CD4-positive, alpha-beta memory T cell (primary cell): ENCODE measurements around the gene USH1C. TPM values are rescaled to one million over a fixed set of nuclear protein-coding genes. Genes with fewer than 3 reads are reported as not detected.

Experiments
- CTCF ChIA-PET: fragments of 350-600 bp; sonication (Branson Sonifier 250); formaldehyde crosslinking; loops from one replicate; lab custom pipeline; 2021; ENCODE audit warnings: inconsistent platforms; ENCODE audit not compliant: partially characterized antibody; lab: Charles Lee
- POLR2A ChIA-PET: fragments of 350-600 bp; sonication (Branson Sonifier 250); formaldehyde crosslinking; loops from one replicate; lab custom pipeline; 2021; ENCODE audit not compliant: partially characterized antibody; lab: Charles Lee
- DNase-seq, 5 donors: peaks; one replicate each; pipeline versions ENCODE4 v3.0.0 to v3.0.0-alpha.2; 2020 to 2022; ENCODE audit warnings: mixed read lengths in 1 of 5
- H3K27ac ChIP-seq: one replicate; pipeline ENCODE4 v1.7.0; 2013; ENCODE audit warnings: low read depth, low read length
- H3K27me3 ChIP-seq: 2 replicates; pipeline ENCODE4 v1.7.0; 2013; ENCODE audit warnings: mild to moderate bottlenecking, low read length, moderate library complexity; ENCODE audit not compliant: insufficient read depth
- H3K36me3 ChIP-seq: 2 replicates; pipeline ENCODE4 v1.7.0; 2013; ENCODE audit warnings: mild to moderate bottlenecking, low read length, moderate library complexity; ENCODE audit not compliant: insufficient read depth
- H3K4me1 ChIP-seq: 2 replicates; pipeline ENCODE4 v1.7.0; 2013; ENCODE audit warnings: mild to moderate bottlenecking, low read length, moderate library complexity; ENCODE audit not compliant: insufficient read depth
- H3K4me3 ChIP-seq, 2 donors: one replicate each; pipeline ENCODE4 v1.7.0; 2013; ENCODE audit warnings: low read length in 2 of 2, mild to moderate bottlenecking in 1 of 2
- H3K9me3 ChIP-seq, 2 donors: one replicate each; pipeline ENCODE4 v1.7.0; 2013; ENCODE audit warnings: low read length in 2 of 2, control low read depth in 1 of 2; ENCODE audit not compliant: control insufficient read depth in 1 of 2
- H3K27ac Mint-ChIP-seq, 7 donors: one replicate each; pipeline ENCODE4 v1.8.0; 2020 to 2021; ENCODE audit warnings: mixed read lengths in 7 of 7, mild to moderate bottlenecking in 6 of 7, inconsistent platforms in 3 of 7, moderate library complexity in 3 of 7
- H3K27me3 Mint-ChIP-seq, 2 donors: one replicate each; pipeline ENCODE4 v1.8.0; 2020 to 2021; ENCODE audit warnings: mixed read lengths in 2 of 2
- H3K36me3 Mint-ChIP-seq, 2 donors: one replicate each; pipeline ENCODE4 v1.8.0; 2020 to 2021; ENCODE audit warnings: mixed read lengths in 2 of 2, inconsistent platforms in 1 of 2, mild to moderate bottlenecking in 1 of 2
- H3K4me1 Mint-ChIP-seq, 4 donors: one replicate each; pipeline ENCODE4 v1.8.0; 2020 to 2021; ENCODE audit warnings: mixed read lengths in 4 of 4, mild to moderate bottlenecking in 1 of 4
- H3K4me3 Mint-ChIP-seq, 8 donors: one replicate each; pipeline ENCODE4 v1.8.0; 2020 to 2021; ENCODE audit warnings: mixed read lengths in 8 of 8, mild to moderate bottlenecking in 7 of 8, moderate library complexity in 6 of 8, inconsistent platforms in 3 of 8
- H3K9me3 Mint-ChIP-seq, 8 donors: one replicate each; pipeline ENCODE4 v1.8.0; 2020 to 2021; ENCODE audit warnings: mixed read lengths in 8 of 8, mild to moderate bottlenecking in 5 of 8, inconsistent platforms in 3 of 8, moderate library complexity in 1 of 8
- intact Hi-C: fragments of 100-400 bp; cut with micrococcal nuclease; formaldehyde crosslinking; loops from one replicate; pipeline ENCODE4 v1.15.1; 2023
- polyA plus RNA-seq, 2 donors: library from polyadenylated mRNA; unstranded; fragments of 300-500 nt; fragmentation: Illumina TruSeq; gene quantifications; one replicate each; pipeline ENCODE4 v1.2.3, GENCODE V29; 2021
- total RNA-seq, 2 experiments: library from RNA; stranded (reverse); gene quantifications; one replicate each; pipeline ENCODE4 v1.2.3, GENCODE V29; 2021

The USH1C gene
- total and polyA plus RNA-seq, 4 experiments from 2014 or later, result not detected

DNA sequence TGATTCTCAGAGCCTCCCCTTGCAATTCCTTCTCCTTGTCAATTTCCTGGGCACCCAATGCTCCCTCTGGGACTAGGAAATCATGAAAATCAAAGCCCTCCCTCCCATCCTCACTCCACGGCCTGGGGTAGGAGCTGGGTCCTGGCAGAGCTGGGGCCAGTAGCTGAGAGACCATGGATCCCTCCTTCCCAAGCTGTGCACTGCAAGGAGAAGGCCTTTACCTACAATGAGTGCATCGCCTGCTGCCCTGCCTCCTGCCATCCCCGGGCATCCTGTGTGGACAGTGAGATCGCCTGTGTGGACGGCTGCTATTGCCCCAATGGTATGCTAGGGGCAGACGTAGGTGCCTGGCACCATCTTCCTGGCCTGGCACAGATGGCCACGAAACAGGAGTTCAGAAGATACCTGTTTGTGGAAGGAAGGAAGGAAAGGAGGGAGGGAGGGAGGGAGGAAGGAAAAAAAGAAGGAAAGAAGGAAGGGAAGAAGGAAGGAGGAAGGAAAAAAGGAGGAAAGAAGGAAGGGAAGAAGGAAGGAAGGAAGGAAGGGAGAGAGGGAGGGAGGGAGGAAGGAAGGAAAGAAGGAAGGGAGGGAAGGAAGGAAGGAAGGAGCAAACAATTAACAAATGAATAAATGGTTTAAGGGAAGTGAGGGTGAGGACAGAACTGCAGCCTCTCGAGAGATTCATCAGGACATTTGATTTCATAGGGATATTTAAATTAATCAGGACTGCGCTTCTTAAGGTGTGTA lies 15.3 kb upstream of the USH1C start:
- no peak for DNase-seq
- H3K27ac Mint-ChIP-seq, result no peak overlapping the region
- Histone ChIP-seq H3K4me3 (no peak overlapping the region), H3K27me3 (no peaks in the 10 kb centered on the region), H3K9me3 (no peaks in the 10 kb centered on the region), H3K4me1 (no peaks in the 10 kb centered on the region), H3K36me3 (no peaks in the 10 kb centered on the region), H3K27ac (no peak overlapping the region)
- POLR2A ChIA-PET, result no interaction called here
- no peaks in the 10 kb centered on the region for H3K4me1 Mint-ChIP-seq
- H3K27me3 Mint-ChIP-seq, result peaks cover 8 to 9% of the 10 kb centered on the region in 2 donors
- H3K9me3 Mint-ChIP-seq, result peaks cover 0 to 4% (median 0%) of the 10 kb centered on the region in 8 donors
- CTCF ChIA-PET, result no interaction called here
- no peaks in the 10 kb centered on the region for H3K36me3 Mint-ChIP-seq
- no peak overlapping the region for H3K4me3 Mint-ChIP-seq
- intact Hi-C loops, result no loop called here

DNA sequence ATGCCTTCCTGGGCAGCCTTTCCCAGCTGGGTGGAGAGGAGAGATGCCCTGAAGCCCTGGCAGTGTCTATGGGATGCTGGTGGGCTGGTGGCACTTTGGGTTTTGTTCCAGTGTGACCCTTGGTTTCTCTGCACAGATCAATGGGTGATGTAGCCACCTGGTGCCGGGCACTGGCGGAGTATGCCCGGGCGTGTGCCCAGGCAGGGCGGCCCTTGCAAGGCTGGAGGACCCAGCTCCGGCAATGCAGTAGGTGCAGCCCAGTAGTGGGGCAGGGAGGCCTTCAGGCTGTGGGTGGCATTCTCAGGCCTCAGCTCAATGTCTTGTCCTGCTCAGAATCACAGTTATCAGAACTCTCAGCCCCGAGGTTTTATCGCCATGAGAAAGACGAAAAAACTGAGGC lies 14.7 kb upstream of the USH1C start:
- H3K36me3 ChIP-seq, result no peaks in the 10 kb centered on the region
- no peaks in the 10 kb centered on the region for H3K9me3 ChIP-seq
- H3K9me3 Mint-ChIP-seq, result peaks cover 0 to 4% (median 0%) of the 10 kb centered on the region in 8 donors
- no peak overlapping the region for H3K4me3 ChIP-seq
- H3K27ac ChIP-seq, result no peak overlapping the region
- H3K27ac Mint-ChIP-seq, result no peak overlapping the region
- ChIA-PET CTCF (no interaction called here), POLR2A (no interaction called here)
- H3K4me3 Mint-ChIP-seq, result no peak overlapping the region
- no peak for DNase-seq
- no peaks in the 10 kb centered on the region for H3K27me3 ChIP-seq
- H3K4me1 Mint-ChIP-seq, result no peaks in the 10 kb centered on the region
- H3K4me1 ChIP-seq, result no peaks in the 10 kb centered on the region
- no peaks in the 10 kb centered on the region for H3K36me3 Mint-ChIP-seq
- intact Hi-C loops, result no loop called here
- peaks cover 8 to 10% of the 10 kb centered on the region in 2 donors for H3K27me3 Mint-ChIP-seq

DNA sequence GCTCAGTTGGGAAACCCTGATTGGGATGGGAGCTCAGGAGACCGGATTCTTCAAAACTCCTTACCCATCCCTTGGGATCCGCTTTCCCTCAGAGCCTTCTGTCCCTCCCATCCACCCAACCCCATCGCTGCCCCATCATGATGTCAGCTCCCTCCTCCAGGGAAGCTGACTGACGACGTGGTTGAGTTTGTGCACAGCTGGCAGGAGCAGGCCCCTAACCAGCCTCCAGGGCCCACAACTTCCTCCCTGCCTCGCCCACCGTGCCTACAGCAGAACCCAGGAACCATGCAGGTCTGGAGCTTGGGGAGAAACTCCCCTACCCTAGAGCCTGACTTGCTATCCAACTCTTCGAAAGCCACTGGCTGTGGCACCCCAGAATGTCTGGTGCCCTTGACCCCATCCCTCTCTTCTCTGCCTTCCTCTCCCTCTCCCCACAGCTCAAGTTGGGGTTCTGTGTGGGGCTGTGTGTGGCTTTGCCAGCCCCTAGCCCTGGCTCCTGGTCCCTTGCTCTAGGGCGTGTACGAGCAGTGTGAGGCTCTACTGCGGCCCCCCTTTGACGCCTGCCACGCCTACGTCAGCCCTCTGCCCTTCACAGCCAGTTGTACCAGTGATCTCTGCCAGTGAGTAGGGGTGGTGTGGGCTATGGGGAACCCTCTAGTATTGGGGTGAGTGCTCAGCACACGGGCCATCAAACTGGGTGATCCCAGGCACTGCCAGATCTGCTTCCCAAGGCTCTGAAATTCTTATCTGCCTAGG lies 14.0 kb upstream of the USH1C start:
- Histone ChIP-seq H3K27me3 (no peaks in the 10 kb centered on the region), H3K27ac (no peak overlapping the region), H3K4me3 (no peak overlapping the region), H3K4me1 (no peaks in the 10 kb centered on the region), H3K9me3 (no peaks in the 10 kb centered on the region), H3K36me3 (no peaks in the 10 kb centered on the region)
- Mint-ChIP-seq H3K9me3 (peaks cover 0 to 3% (median 0%) of the 10 kb centered on the region in 8 donors), H3K36me3 (no peaks in the 10 kb centered on the region), H3K27me3 (peaks cover 13% of the 10 kb centered on the region in 2 donors), H3K4me3 (no peak overlapping the region), H3K4me1 (no peaks in the 10 kb centered on the region), H3K27ac (no peak overlapping the region)
- no peak for DNase-seq
- CTCF ChIA-PET, result interaction anchor here (1.0 kb wide), 1 partner anchor 41 kb away, joined by 3 read pairs; no protein-coding TSS in a partner anchor
- intact Hi-C loops, result no loop called here
- POLR2A ChIA-PET, result no interaction called here

DNA sequence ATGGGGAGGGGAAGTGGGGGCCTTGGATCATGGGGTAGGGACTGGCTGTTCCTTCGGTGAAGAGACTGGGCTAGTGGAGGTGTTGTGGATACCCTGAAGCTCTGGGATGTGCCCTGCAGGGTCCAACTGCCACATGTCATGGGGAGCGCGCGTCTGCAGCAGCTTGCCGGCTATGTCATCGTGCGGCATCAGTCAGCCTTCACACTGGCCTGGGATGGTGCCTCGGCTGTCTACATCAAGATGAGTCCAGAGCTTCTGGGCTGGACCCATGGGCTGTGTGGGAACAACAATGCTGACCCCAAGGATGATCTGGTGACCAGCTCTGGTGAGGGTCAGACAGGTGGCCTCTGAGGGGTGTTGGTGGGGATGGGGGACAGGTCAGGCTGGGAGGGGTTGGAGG lies 12.8 kb upstream of the USH1C start:
- Mint-ChIP-seq H3K9me3 (peaks cover 0 to 2% (median 0%) of the 10 kb centered on the region in 8 donors), H3K27ac (no peak overlapping the region), H3K4me1 (no peaks in the 10 kb centered on the region), H3K4me3 (no peak overlapping the region), H3K36me3 (no peaks in the 10 kb centered on the region), H3K27me3 (peaks cover 13 to 16% of the 10 kb centered on the region in 2 donors)
- Histone ChIP-seq H3K36me3 (no peaks in the 10 kb centered on the region), H3K4me1 (no peaks in the 10 kb centered on the region), H3K9me3 (no peaks in the 10 kb centered on the region), H3K27ac (no peak overlapping the region), H3K4me3 (no peak overlapping the region), H3K27me3 (no peaks in the 10 kb centered on the region)
- ChIA-PET POLR2A (no interaction called here), CTCF (no interaction called here)
- DNase-seq, result no peak
- intact Hi-C loops, result no loop called here

DNA sequence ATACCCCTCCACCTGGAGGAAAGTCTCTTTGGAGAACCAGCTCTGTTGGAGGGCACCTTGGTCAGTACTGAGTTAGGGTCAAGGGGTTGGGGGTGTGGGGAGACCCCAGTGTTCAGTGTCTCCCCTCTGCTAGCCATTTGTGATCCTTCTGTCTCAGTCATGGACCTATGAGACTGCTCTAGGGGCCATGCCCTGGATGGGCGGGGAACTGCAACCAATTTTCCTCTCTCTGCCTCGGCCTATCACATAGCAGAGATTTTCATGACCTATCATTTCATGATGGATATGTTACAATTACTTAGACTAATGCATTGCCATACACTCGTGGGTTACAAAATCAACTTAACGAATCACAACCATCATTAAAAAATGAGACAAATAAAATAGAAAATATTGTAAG lies 10.3 kb upstream of the USH1C start:
- H3K36me3 Mint-ChIP-seq, result no peaks in the 10 kb centered on the region
- no peak overlapping the region for H3K4me3 ChIP-seq
- no peaks in the 10 kb centered on the region for H3K9me3 ChIP-seq
- DNase-seq, result no peak
- no peak overlapping the region for H3K27ac ChIP-seq
- H3K4me3 Mint-ChIP-seq, result no peak overlapping the region
- no peaks in the 10 kb centered on the region for H3K4me1 ChIP-seq
- no peak overlapping the region for H3K27ac Mint-ChIP-seq
- ChIA-PET CTCF (no interaction called here), POLR2A (no interaction called here)
- intact Hi-C loops, result no loop called here
- H3K4me1 Mint-ChIP-seq, result no peaks in the 10 kb centered on the region
- H3K27me3 ChIP-seq, result no peaks in the 10 kb centered on the region
- peaks cover 0 to 2% (median 0%) of the 10 kb centered on the region in 8 donors for H3K9me3 Mint-ChIP-seq
- H3K27me3 Mint-ChIP-seq, result peaks cover 8 to 12% of the 10 kb centered on the region in 2 donors
- no peaks in the 10 kb centered on the region for H3K36me3 ChIP-seq

DNA sequence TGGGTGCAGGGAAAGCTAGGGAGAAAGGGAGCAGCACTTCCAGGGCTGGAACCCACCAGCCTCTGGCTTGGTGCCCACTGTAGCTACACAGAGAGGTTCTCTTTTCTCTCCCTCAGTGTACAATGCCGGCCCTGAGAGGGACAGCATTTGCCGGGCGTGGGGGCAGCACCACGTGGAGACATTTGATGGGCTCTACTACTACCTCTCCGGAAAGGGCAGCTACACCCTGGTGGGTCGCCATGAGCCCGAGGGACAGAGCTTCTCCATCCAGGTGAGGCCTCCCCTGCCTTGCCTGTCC lies 9.0 kb upstream of the USH1C start:
- intact Hi-C loops, result no loop called here
- POLR2A ChIA-PET, result no interaction called here
- Histone ChIP-seq H3K4me1 (no peaks in the 10 kb centered on the region), H3K27ac (no peak overlapping the region), H3K27me3 (no peaks in the 10 kb centered on the region), H3K36me3 (no peaks in the 10 kb centered on the region), H3K4me3 (no peak overlapping the region), H3K9me3 (no peaks in the 10 kb centered on the region)
- Mint-ChIP-seq H3K27ac (no peak overlapping the region), H3K9me3 (peaks cover 0 to 4% (median 0%) of the 10 kb centered on the region in 8 donors), H3K36me3 (no peaks in the 10 kb centered on the region), H3K27me3 (peaks cover 8% of the 10 kb centered on the region in 2 donors), H3K4me1 (no peaks in the 10 kb centered on the region), H3K4me3 (no peak overlapping the region)
- no peak for DNase-seq
- CTCF ChIA-PET, result no interaction called here

DNA sequence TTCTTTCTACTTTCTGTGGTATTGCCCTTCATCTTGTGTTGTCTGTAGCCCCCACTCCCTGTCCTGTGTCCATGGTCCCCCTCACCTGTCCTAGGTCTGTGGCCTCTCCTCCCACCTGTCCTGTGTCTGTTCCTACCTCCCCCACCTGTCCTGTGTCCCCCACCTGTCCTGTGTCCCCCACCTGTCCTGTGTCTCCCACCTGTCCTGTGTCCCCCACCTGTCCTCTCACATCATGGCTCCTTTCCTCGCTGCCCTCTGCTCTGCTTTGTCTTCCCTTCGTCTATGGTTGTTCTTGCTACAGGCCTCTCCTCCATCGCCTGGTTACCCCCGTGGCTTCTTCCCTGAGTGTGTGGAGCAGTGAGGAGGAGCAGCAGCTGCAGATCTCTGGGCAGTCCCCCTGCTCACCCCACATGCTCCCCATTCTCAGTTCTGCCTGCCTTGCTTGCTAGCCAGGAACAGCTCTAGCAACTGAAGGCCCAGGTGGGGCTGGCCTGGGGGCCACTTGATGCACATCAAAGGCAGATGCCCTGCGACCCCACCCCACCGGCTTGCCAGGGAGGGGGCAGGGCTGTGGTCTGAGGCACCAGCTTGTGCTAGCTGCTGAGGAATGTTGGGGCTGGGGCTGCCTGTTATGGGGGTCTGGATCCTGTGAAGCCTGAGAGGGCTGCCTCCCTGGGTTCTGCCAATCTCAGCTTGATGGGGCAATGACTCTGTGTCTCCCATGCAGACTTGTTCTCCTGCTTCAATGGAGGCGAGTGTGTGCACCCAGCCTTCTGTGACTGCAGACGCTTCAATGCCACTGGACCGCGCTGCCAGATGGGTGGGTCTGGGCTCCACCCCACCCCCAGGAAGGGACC lies 8.4 kb upstream of the USH1C start:
- Mint-ChIP-seq H3K4me1 (no peaks in the 10 kb centered on the region), H3K9me3 (peaks cover 0 to 4% (median 0%) of the 10 kb centered on the region in 8 donors), H3K27me3 (peaks cover 10 to 11% of the 10 kb centered on the region in 2 donors), H3K36me3 (no peaks in the 10 kb centered on the region), H3K27ac (peak overlapping the region in 1 of 7 donors; percentile 69), H3K4me3 (no peak overlapping the region)
- CTCF ChIA-PET, result no interaction called here
- Histone ChIP-seq H3K36me3 (no peaks in the 10 kb centered on the region), H3K27ac (no peak overlapping the region), H3K4me1 (no peaks in the 10 kb centered on the region), H3K27me3 (no peaks in the 10 kb centered on the region), H3K9me3 (no peaks in the 10 kb centered on the region), H3K4me3 (no peak overlapping the region)
- POLR2A ChIA-PET, result no interaction called here
- DNase-seq, result no peak
- intact Hi-C loops, result no loop called here
